IPS-18a (cell line): ENCODE data around the gene ECT2.
"Not testable (repeated sequence)": the region's sequence is repeated elsewhere in the genome, so short reads cannot be mapped to it uniquely, and the experiment has no call there.

Source experiments
- H3K27ac ChIP-seq: one replicate; pipeline ENCODE4 v1.5.1; 2013; ENCODE audit warnings: low read length
- H3K27me3 ChIP-seq: one replicate; pipeline ENCODE4 v1.6.1; 2013; ENCODE audit warnings: mild to moderate bottlenecking, low read length; ENCODE audit not compliant: control insufficient read depth, insufficient read depth
- H3K36me3 ChIP-seq: one replicate; pipeline ENCODE4 v1.6.1; 2013; ENCODE audit warnings: low read depth, low read length; ENCODE audit not compliant: control insufficient read depth
- H3K4me1 ChIP-seq: one replicate; pipeline ENCODE4 v1.6.1; 2013; ENCODE audit warnings: low read depth, low read length; ENCODE audit not compliant: control insufficient read depth
- H3K4me3 ChIP-seq: one replicate; pipeline ENCODE4 v1.5.1; 2013; ENCODE audit warnings: low read length
- H3K9ac ChIP-seq: one replicate; pipeline ENCODE4 v1.6.1; 2013; ENCODE audit warnings: mild to moderate bottlenecking, low read length, moderate library complexity
- H3K9me3 ChIP-seq: one replicate; pipeline ENCODE4 v1.6.1; 2013; ENCODE audit warnings: low read depth, low read length; ENCODE audit not compliant: control insufficient read depth

The ECT2 gene, protein sequence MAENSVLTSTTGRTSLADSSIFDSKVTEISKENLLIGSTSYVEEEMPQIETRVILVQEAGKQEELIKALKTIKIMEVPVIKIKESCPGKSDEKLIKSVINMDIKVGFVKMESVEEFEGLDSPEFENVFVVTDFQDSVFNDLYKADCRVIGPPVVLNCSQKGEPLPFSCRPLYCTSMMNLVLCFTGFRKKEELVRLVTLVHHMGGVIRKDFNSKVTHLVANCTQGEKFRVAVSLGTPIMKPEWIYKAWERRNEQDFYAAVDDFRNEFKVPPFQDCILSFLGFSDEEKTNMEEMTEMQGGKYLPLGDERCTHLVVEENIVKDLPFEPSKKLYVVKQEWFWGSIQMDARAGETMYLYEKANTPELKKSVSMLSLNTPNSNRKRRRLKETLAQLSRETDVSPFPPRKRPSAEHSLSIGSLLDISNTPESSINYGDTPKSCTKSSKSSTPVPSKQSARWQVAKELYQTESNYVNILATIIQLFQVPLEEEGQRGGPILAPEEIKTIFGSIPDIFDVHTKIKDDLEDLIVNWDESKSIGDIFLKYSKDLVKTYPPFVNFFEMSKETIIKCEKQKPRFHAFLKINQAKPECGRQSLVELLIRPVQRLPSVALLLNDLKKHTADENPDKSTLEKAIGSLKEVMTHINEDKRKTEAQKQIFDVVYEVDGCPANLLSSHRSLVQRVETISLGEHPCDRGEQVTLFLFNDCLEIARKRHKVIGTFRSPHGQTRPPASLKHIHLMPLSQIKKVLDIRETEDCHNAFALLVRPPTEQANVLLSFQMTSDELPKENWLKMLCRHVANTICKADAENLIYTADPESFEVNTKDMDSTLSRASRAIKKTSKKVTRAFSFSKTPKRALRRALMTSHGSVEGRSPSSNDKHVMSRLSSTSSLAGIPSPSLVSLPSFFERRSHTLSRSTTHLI

GRCh38 chr3:172750368-172751174, at the start of gene ECT2:
Gene ECT2 (plus strand): TSS chr3:172750726. CDS start chr3:172754531, 3,805 bp downstream.
- H3K9me3 ChIP-seq = no peaks in the 10 kb centered on the region
- H3K9ac ChIP-seq = peak within 1 kb of the TSS; percentile 89
- H3K27ac ChIP-seq = peak within 1 kb of the TSS; percentile 61
- H3K27me3 ChIP-seq = no peaks in the 10 kb centered on the region
- peaks cover 5% of the 10 kb centered on the region for H3K4me1 ChIP-seq
- peaks cover 25% of the 10 kb centered on the region for H3K36me3 ChIP-seq
- H3K4me3 ChIP-seq = peak within 1 kb of the TSS; percentile 73

DNA sequence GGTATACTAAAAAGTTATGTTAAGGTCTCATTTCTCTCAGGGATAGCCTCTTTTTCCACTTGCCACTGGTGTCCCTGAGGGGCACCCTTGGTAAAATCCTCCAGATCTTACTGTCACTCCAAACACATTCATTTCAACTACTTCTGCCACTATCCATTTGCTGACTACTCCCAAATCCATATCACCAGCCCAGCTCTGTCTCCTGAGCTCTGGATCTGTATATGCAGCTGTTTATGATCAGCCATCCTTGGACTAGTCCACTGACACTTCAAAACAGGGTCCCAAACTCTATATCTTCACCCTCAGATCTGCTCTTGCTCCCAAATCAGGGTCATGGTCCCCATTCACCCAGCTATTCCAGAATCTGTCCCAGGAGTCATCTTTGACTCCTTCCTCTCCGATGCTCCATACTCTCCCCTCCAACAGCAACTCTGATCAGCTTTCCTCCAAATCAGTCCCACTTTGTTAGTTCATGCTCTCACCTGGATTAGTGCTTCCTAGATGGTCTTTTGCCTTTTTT, 49.5 kb upstream of the ECT2 start:
- Histone ChIP-seq H3K4me1 (no peaks in the 10 kb centered on the region), H3K9ac (no peak overlapping the region), H3K27ac (no peak overlapping the region), H3K36me3 (no peaks in the 10 kb centered on the region), H3K4me3 (no peak overlapping the region), H3K27me3 (no peaks in the 10 kb centered on the region), H3K9me3 (no peaks in the 10 kb centered on the region)

- Histone ChIP-seq H3K4me3 (no peak overlapping the region), H3K4me1 (no peaks in the 10 kb centered on the region), H3K9me3 (no peaks in the 10 kb centered on the region), H3K27ac (no peak overlapping the region), H3K9ac (no peak overlapping the region), H3K27me3 (no peaks in the 10 kb centered on the region), H3K36me3 (no peaks in the 10 kb centered on the region)
Observed at GRCh38 chr3:172701751-172702150, 48.8 kb upstream of the ECT2 start.

GRCh38 chr3:172702256-172702655, 48.3 kb upstream of the ECT2 start:
- Histone ChIP-seq H3K9ac (no peak overlapping the region), H3K27me3 (no peaks in the 10 kb centered on the region), H3K27ac (no peak overlapping the region), H3K9me3 (no peaks in the 10 kb centered on the region), H3K36me3 (no peaks in the 10 kb centered on the region), H3K4me3 (no peak overlapping the region), H3K4me1 (no peaks in the 10 kb centered on the region)

GRCh38 chr3:172702731-172703130, 47.8 kb upstream of the ECT2 start:
- not testable (repeated sequence) for H3K9ac ChIP-seq, H3K9me3 ChIP-seq, H3K4me1 ChIP-seq, H3K36me3 ChIP-seq, H3K27ac ChIP-seq, H3K27me3 ChIP-seq, H3K4me3 ChIP-seq

DNA sequence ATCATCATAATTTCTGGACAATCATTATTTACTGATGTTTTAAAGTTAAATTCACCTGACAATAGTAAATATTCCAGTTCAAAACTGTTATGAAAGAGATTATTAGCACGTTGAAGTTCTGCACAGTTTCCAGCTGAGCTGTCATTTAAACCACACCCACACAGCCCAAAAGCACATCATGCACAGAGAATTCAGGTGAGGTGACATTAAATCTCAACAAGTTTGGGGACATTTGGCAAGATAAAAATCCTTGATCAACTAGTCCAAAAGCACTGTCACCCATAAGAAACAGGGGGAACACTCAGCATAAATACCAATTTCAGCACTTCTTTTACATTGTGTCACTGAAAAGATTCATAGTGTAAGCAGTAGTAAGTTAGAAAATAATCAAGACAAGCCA, 46.5 kb upstream of the ECT2 start:
- Histone ChIP-seq H3K27ac (no peak overlapping the region), H3K36me3 (no peaks in the 10 kb centered on the region), H3K4me1 (no peaks in the 10 kb centered on the region), H3K9me3 (no peaks in the 10 kb centered on the region), H3K9ac (no peak overlapping the region), H3K27me3 (peaks cover under 1% of the 10 kb centered on the region), H3K4me3 (no peak overlapping the region)

DNA sequence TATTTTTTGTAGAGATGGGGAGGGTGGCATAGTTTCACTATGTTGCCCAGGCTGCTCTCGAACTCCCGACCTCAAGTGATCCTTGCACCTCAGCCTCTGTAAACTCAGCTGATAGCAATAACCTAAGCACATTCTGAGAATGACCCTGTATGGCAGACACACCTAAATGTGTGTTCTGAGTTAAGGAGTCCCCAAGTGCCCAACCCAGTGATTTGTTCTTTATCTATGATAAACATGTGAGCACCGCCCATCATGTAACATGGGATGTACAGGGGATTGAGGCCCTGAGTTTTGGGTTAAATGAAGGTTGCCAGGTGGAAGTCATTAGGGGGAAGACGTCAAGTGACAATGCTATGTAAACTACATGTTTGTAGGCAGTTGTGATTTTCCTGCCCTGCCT, 45.4 kb upstream of the ECT2 start:
- peaks cover 5% of the 10 kb centered on the region for H3K4me1 ChIP-seq
- no peaks in the 10 kb centered on the region for H3K36me3 ChIP-seq
- peaks cover 12% of the 10 kb centered on the region for H3K27me3 ChIP-seq
- no peak overlapping the region for H3K4me3 ChIP-seq
- no peak overlapping the region for H3K9ac ChIP-seq
- no peaks in the 10 kb centered on the region for H3K9me3 ChIP-seq
- H3K27ac ChIP-seq = no peak overlapping the region

DNA sequence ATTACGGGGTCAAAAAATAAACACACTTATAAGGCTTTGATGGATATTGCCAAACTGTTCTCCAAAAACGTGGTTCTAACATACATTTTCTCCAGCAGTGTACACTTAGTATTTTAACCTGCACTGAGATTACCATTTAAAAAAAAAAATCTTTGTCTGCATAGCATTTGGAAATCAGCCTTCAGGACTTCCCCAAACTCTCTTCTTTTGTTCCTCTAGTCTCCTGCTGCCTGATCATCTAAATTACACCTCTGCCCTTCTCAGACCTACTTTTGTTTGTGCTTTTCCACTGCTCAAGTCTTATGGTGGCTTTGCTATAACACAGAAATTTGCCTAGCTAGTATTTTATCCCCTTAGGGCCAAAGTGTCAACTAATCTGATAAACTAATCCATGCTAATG, 43.5 kb upstream of the ECT2 start:
- H3K9me3 ChIP-seq = no peaks in the 10 kb centered on the region
- peaks cover 15% of the 10 kb centered on the region for H3K27me3 ChIP-seq
- H3K27ac ChIP-seq = no peak overlapping the region
- no peak overlapping the region for H3K4me3 ChIP-seq
- H3K36me3 ChIP-seq = no peaks in the 10 kb centered on the region
- H3K4me1 ChIP-seq = peaks cover 8% of the 10 kb centered on the region
- H3K9ac ChIP-seq = no peak overlapping the region

- Histone ChIP-seq H3K4me3 (no peak overlapping the region), H3K9me3 (no peaks in the 10 kb centered on the region), H3K27me3 (peaks cover 15% of the 10 kb centered on the region), H3K36me3 (no peaks in the 10 kb centered on the region), H3K27ac (no peak overlapping the region), H3K9ac (no peak overlapping the region), H3K4me1 (peaks cover 8% of the 10 kb centered on the region)
Observed at GRCh38 chr3:172707967-172708366, 42.6 kb upstream of the ECT2 start.

DNA sequence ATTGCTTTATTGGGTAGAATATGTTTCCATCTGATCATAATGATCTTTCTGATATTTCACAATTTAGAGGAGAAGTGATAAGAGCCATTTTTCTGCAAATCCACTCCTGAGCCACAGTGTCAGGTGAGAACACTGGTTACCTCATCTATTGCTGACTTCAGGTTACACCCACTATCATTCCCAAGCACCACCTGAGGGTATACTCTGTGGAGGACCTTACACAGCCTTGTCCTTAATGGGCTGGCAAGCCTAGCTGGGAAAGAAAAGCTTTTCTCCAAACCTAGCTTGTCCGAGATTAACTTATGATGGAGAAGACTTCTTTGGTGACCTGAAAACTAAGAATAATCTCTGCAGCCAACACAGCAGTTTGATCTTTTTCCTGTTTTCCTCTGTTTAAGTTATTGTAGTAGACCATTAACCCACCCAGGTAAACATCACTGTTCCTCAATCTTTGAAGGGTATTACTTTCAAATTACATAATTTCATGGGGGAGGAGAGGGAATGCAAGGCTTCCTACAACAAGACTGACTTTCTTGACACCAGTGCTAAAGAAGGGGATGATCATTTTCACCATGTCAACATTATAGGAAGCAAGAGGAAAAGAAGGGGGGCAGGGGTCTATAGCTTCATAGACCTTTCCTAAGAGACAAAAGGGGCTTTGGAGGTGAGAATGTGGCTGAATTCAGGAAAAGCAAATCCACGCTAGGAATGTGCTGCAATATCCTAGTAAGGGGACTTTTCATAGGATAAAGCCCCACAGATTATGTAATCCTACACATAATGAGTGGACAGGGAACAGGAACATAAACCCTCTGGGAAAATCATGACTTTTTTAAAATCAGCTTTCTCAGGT, 41.4 kb upstream of the ECT2 start:
- Histone ChIP-seq H3K27ac (no peak overlapping the region), H3K4me3 (peak overlapping the region; percentile 87), H3K4me1 (peaks cover 8% of the 10 kb centered on the region), H3K9me3 (no peaks in the 10 kb centered on the region), H3K27me3 (peaks cover 15% of the 10 kb centered on the region), H3K36me3 (no peaks in the 10 kb centered on the region), H3K9ac (no peak overlapping the region)
